Hepatocyte (in vitro differentiated cells): ENCODE results near the gene TOX3. TPM values are rescaled to one million over a fixed set of nuclear protein-coding genes. Genes with fewer than 3 reads are reported as not detected.

Experiments
- DNase-seq: peaks from one replicate; pipeline ENCODE4 v3.0.0-alpha.2; 2016; ENCODE audit warnings: low spot score
- H2AFZ ChIP-seq: fragments of 200-600 bp; sonication (generic); 2 replicates; pipeline ENCODE4 v1.6.0; 2016; ENCODE audit warnings: antibody characterized with exemption, mild to moderate bottlenecking
- H3K27ac ChIP-seq: fragments of 200-600 bp; sonication (generic); 2 replicates; pipeline ENCODE4 v1.5.1; 2016; ENCODE audit warnings: mild to moderate bottlenecking
- H3K27me3 ChIP-seq: fragments of 200-600 bp; sonication (generic); 2 replicates; pipeline ENCODE4 v1.6.1; 2016
- H3K36me3 ChIP-seq: fragments of 200-600 bp; sonication (generic); replicated peaks from 2 replicates; pipeline ENCODE4 v1.5.1; 2016; ENCODE audit warnings: low read depth; ENCODE audit not compliant: insufficient read depth
- H3K4me1 ChIP-seq: fragments of 200-600 bp; sonication (generic); 2 replicates; pipeline ENCODE4 v1.5.1; 2016; ENCODE audit warnings: mild to moderate bottlenecking, moderate library complexity; ENCODE audit not compliant: insufficient read depth
- H3K4me2 ChIP-seq: fragments of 200-600 bp; sonication (generic); 2 replicates; pipeline ENCODE4 v1.6.0; 2016
- H3K4me3 ChIP-seq: fragments of 200-600 bp; sonication (generic); 2 replicates; pipeline ENCODE4 v1.5.1; 2016; ENCODE audit warnings: mild to moderate bottlenecking
- H3K79me2 ChIP-seq: fragments of 200-600 bp; sonication (generic); 2 replicates; pipeline ENCODE4 v1.6.0; 2017; ENCODE audit warnings: mild to moderate bottlenecking
- H3K9me2 ChIP-seq: fragments of 200-600 bp; sonication (generic); replicated peaks from 2 replicates; pipeline ENCODE4 v1.6.0; 2017; ENCODE audit warnings: mild to moderate bottlenecking; ENCODE audit not compliant: insufficient read depth
- H3K9me3 ChIP-seq: fragments of 200-600 bp; sonication (generic); 2 replicates; pipeline ENCODE4 v1.5.1; 2016; ENCODE audit warnings: low read depth, mild to moderate bottlenecking
- H4K20me1 ChIP-seq: fragments of 200-600 bp; sonication (generic); 2 replicates; pipeline ENCODE4 v1.6.0; 2016; ENCODE audit warnings: mild to moderate bottlenecking; ENCODE audit not compliant: insufficient read depth, poor library complexity, severe bottlenecking
- CTCF ChIP-seq: fragments of 200-600 bp; sonication (generic); IDR thresholded peaks from 2 replicates; pipeline ENCODE4 v1.5.1; 2016; ENCODE audit warnings: antibody characterized with exemption, mild to moderate bottlenecking; ENCODE audit not compliant: poor library complexity
- EZH2 ChIP-seq: fragments of 200-600 bp; sonication (generic); IDR thresholded peaks from 2 replicates; pipeline ENCODE4 v1.6.1; 2016; ENCODE audit warnings: antibody characterized with exemption, mild to moderate bottlenecking, borderline replicate concordance
- EZH2phosphoT487 ChIP-seq: fragments of 200-600 bp; sonication (generic); IDR thresholded peaks from one replicate; pipeline ENCODE4 v1.6.1; 2018; ENCODE audit warnings: antibody characterized with exemption, mild to moderate bottlenecking, low read depth, moderate library complexity; ENCODE audit not compliant: unreplicated experiment, severe bottlenecking
- WGBS: methylation state at CpG from one replicate; pipeline ENCODE4 v1.1.6; 2016; ENCODE audit warnings: low lambda C conversion rate; ENCODE audit errors: missing lambda C conversion rate; 5-methylcytosine and 5-hydroxymethylcytosine counted together
- polyA plus RNA-seq: library from polyadenylated mRNA; unstranded; fragments of >200 nt; fragmentation: Nextera tagmentation; extraction: Ambion mirVana; gene quantifications from 2 replicates; pipeline ENCODE4 v1.2.1, GENCODE V29; 2016
- total RNA-seq: library from RNA; depleted of rRNA; stranded (reverse); fragments of >200 nt; gene quantifications from 2 replicates; pipeline ENCODE4 v1.2.3, GENCODE V29; 2014

The TOX3 gene
- total and polyA plus RNA-seq, 2 experiments from 2014 or later, result 11.8 to 23.6 TPM

DNA sequence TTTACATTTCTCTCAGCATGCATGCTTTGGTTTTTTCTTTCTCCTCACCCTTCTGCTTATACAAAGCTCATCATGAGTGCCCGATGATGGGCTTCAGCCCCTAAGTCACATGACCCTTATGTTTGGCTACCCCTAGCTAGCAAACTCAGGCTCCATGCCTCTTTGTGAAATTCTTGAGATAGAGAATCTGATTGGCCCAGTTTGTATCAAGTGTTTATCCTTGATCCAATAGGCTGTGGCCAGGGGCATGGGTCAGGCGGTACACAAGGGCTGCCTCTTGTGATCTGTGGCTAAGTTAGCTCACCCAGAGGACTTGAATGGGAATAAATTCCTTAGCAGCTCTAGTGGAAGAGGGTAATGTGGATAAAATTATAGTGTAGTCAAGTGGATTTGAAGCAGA lies 11.5 kb upstream of the TOX3 start:
- Histone ChIP-seq H3K9me3 (no peaks in the 10 kb centered on the region), H3K36me3 (no peaks in the 10 kb centered on the region), H3K4me2 (no peak overlapping the region), H3K9me2 (no peaks in the 10 kb centered on the region), H3K4me3 (no peak overlapping the region), H3K4me1 (peaks cover 30% of the 10 kb centered on the region), H3K79me2 (no peaks in the 10 kb centered on the region), H3K27ac (peak overlapping the region; percentile 77), H4K20me1 (no peaks in the 10 kb centered on the region), H2AFZ (no peak overlapping the region), H3K27me3 (no peaks in the 10 kb centered on the region)
- WGBS, result 78% methylated on average over 2 of the region's 2 CpGs
- no peak for DNase-seq
- TF ChIP-seq CTCF (no peak), EZH2 (no peak), EZH2phosphoT487 (no peak)

GRCh38 chr16:52557236-52557635 lies 10.3 kb upstream of the TOX3 start:
- no peaks in the 10 kb centered on the region for H3K9me3 ChIP-seq
- 49% methylated on average over 6 of the region's 6 CpGs for WGBS
- no peaks in the 10 kb centered on the region for H4K20me1 ChIP-seq
- H2AFZ ChIP-seq, result no peak overlapping the region
- H3K27me3 ChIP-seq, result no peaks in the 10 kb centered on the region
- no peaks in the 10 kb centered on the region for H3K79me2 ChIP-seq
- H3K4me1 ChIP-seq, result peaks cover 19% of the 10 kb centered on the region
- peak overlapping the region; percentile 77 for H3K27ac ChIP-seq
- peak overlapping the region; percentile 36 for H3K4me2 ChIP-seq
- TF ChIP-seq EZH2phosphoT487 (no peak), CTCF (no peak), EZH2 (no peak)
- H3K9me2 ChIP-seq, result no peaks in the 10 kb centered on the region
- H3K36me3 ChIP-seq, result no peaks in the 10 kb centered on the region
- peak; percentile 65 for DNase-seq
- H3K4me3 ChIP-seq, result no peak overlapping the region

- TF ChIP-seq EZH2 (no peak), EZH2phosphoT487 (no peak), CTCF (no peak)
- Histone ChIP-seq H3K4me3 (no peak overlapping the region), H3K9me2 (no peaks in the 10 kb centered on the region), H3K36me3 (no peaks in the 10 kb centered on the region), H3K27me3 (peaks cover 8% of the 10 kb centered on the region), H3K79me2 (no peaks in the 10 kb centered on the region), H3K4me2 (no peak overlapping the region), H4K20me1 (no peaks in the 10 kb centered on the region), H3K27ac (no peak overlapping the region), H3K4me1 (peaks cover 12% of the 10 kb centered on the region), H2AFZ (no peak overlapping the region), H3K9me3 (no peaks in the 10 kb centered on the region)
- 100% methylated on average over 1 of the region's 1 CpG for WGBS
- DNase-seq, result no peak
Measured at GRCh38 chr16:52556083-52556482, 9.1 kb upstream of the TOX3 start.

DNA sequence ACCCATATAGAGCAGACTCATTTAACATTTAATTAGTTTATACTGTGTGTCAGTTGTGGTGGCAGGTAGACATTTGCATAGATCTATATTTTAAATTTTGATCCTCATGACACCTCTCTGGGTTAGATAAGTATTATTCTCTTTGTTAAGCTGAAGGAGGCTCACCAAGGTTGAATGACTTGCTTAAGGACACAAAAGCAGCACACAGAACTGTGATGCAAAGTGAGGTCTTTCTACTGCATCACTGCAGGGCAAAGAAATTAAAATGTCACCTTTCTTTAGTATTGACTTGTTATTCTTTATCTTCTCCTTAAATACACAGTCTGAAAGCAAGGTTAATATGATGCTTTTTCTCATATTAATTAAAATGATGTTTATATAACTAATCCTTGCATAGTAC lies 8.6 kb upstream of the TOX3 start:
- Histone ChIP-seq H3K36me3 (no peaks in the 10 kb centered on the region), H4K20me1 (no peaks in the 10 kb centered on the region), H3K27ac (no peak overlapping the region), H3K9me2 (no peaks in the 10 kb centered on the region), H3K4me1 (peaks cover 12% of the 10 kb centered on the region), H3K27me3 (peaks cover 13% of the 10 kb centered on the region), H3K9me3 (no peaks in the 10 kb centered on the region), H3K79me2 (no peaks in the 10 kb centered on the region), H3K4me3 (no peak overlapping the region), H3K4me2 (no peak overlapping the region), H2AFZ (no peak overlapping the region)
- no peak for TF ChIP-seq CTCF
- TF ChIP-seq EZH2, result no peak
- TF ChIP-seq EZH2phosphoT487, result no peak
- DNase-seq, result no peak
